HG03135 (cell line): ENCODE results near the gene FAM180B.

ENCODE experiments used
- ATAC-seq: cut with Tn5 transposase; IDR thresholded peaks from one replicate; pipeline ENCODE4 v1.9.1; 2021; ENCODE audit warnings: mild to moderate bottlenecking, moderate library complexity; ENCODE audit not compliant: unreplicated experiment

The FAM180B gene

GRCh38 chr11:47566149-47566698, 20.3 kb upstream of the FAM180B start:
- ATAC-seq, result peak; percentile 20

GRCh38 chr11:47569646-47570045, 16.8 kb upstream of the FAM180B start:
- ATAC-seq, result no peak

- ATAC-seq, result no peak
Measured at GRCh38 chr11:47570651-47571356, 15.7 kb upstream of the FAM180B start.

DNA sequence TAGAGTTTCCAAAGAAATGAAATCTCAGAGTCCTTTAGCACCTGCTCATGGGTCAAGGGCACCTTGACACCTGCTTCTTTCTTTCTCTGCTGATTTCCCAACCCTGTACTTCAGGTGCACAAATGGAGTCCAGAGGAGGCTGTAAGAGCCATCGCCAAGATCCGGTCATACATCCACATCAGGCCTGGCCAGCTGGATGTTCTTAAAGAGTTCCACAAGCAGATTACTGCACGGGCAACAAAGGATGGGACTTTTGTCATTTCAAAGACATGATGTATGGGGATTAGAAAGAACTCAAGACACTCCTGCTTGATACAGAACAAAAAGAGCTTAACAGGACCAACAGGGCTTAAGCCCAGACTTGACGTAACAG, 15.1 kb upstream of the FAM180B start:
- no peak for ATAC-seq

DNA sequence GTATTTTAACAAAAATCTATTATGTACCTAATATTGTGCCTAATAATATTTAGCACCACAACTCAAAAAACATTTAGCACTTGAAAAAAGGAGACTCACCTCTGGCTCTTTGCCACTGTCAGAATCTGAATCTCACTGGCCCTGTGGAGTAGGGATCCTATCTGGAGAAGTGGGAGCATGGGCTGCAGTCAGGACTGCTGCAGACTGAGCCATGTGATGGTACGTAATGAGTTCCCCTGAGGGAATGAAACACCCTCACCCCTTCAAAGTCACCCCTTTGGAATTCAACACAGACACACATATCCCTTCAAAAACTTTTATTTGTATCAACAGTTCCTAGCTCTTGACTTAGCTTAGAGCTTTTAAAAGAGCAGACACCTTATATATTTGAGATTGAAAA, 14.6 kb upstream of the FAM180B start:
- ATAC-seq, result no peak

- ATAC-seq, result no peak
Measured at GRCh38 chr11:47572715-47573255, 13.7 kb upstream of the FAM180B start.

GRCh38 chr11:47573321-47573720, 13.2 kb upstream of the FAM180B start:
- ATAC-seq, result no peak

DNA sequence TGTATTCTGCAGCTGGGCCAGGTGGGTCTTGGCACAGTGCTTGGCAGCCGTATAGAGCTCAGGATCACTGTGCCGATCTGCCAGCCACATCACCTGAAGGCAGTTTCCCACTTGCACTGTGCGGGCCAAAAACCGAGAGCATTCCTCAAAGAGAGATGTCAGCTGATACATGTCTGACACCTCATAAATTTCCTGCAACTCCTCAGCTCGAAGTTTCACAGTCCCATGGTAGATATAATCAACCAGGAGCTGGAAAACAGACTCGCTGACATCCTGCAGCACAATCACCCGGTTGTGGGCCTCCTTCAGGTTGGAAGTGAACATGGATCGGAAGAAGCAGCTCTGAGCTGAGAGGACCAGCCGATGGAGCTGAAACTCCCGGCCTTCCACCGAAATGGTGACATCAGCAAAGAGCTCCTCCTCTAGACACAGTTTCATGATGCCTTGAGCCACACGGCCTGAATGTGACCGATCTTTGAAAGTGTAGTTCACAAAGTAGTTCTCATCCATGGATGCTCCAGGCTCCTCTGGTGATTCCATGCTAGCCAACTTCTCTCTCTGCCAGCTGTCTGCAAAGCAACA, 8.9 kb upstream of the FAM180B start:
- ATAC-seq, result no peak

DNA sequence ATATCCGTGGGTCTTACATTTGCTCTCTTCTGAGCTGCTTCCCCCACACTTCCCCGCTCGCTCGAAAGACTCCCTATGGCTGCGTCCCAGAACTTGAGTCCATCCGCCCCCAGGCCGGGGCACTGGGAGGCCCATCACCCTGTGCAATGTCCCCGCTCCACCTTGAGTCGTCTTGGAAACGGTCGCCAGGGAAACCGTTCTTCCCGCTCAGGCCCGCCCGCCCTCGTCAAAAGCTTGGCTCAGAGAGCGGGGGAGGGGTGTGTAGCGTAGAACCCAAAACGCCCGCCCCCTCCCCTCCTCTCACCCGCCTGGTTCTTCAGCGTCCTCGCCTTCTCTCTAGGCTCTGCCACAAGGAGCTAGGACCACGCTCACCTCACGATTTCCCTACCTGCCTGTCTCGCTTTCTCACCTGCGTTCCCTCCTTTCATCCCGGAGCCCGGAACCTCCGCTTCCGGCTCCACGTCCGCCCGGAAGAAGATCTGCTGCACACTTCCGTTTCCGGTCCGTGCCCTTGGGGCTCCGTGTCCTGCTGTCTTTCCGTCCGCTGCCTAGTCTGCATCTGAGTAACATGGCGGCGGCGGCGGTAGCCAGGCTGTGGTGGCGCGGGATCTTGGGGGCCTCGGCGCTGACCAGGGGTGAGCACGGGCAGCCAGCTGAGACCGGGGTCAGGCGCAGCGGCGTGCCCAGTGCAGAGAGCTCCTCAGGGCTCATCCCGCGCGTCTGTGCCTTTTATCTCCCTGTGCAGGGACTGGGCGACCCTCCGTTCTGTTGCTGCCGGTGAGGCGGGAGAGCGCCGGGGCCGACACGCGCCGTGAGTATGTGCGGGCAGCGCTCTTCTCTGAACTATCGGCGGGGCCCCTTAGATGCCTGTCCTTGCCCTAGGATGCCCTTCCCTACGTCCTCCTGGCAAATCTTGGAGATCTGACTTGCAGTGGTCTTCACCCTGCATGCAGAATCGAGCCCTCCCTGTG, 7.7 kb upstream of the FAM180B start, which contains the start of the genes KBTBD4 and NDUFS3:
TSS of gene KBTBD4 (minus strand) at position 447 of the 971 bp plus-strand sequence. CDS start at position 428, 19 bp downstream.
TSS of gene NDUFS3 (plus strand) at position 551 of the 971 bp plus-strand sequence. CDS start at position 569, 18 bp downstream.
- ATAC-seq, result peak; percentile 88

DNA sequence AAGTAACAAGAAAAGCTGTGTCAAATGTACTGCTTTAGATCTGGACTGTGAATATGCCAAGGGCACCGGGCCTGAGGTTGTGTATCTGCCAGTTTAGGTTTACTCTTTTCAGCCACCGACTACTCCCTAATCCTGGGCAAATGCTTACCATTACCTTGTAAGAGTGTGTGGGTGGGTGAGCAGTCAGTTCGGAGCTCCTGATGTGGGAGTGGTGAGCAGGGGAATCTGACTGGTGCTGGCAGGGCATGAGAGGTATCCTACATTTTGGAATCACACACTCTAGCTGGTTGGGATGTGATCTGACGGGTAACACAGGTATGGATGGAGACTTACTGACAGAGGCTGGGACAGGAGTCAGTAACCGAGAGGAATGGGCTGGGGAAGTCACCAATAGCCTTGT, 2.6 kb upstream of the FAM180B start:
- ATAC-seq, result no peak

DNA sequence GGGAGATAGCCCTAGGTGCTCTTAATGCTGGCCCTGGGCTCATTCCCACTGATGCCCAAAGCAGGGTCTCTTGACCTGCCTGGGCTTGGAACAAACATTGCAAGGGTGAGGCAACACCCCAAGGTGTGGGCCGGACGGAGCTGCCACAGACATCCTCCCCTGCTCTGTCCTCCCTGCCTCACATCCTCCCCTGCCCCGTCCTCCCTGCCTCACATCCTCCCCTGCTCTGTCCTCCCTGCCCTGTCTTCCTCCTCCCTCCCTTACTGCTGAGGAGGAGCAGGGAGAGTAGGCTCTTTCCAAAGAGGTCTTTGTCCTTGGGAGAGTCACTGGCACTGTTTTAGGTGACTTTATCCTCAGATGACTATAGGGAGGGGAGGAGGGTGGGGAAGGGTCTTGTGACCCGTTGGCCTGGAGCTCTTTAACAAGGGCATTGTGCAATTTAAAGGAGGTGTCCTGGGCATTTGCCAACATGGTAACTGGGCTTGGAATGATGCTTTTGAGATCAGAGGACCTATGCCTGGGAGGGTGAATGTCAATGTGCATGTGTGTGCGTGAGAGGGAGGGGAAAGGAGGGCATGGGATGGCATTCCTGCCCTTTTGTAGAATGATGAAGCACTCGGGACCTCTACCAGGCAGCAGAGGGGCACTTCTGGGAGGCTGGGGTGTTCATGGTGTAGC, 700 bp downstream of the FAM180B start:
- no peak for ATAC-seq

GRCh38 chr11:47587723-47588326, 1.3 kb downstream of the FAM180B start:
- ATAC-seq, result no peak

- ATAC-seq, result no peak
Measured at GRCh38 chr11:47589118-47589517, 2.6 kb downstream of the FAM180B start.

DNA sequence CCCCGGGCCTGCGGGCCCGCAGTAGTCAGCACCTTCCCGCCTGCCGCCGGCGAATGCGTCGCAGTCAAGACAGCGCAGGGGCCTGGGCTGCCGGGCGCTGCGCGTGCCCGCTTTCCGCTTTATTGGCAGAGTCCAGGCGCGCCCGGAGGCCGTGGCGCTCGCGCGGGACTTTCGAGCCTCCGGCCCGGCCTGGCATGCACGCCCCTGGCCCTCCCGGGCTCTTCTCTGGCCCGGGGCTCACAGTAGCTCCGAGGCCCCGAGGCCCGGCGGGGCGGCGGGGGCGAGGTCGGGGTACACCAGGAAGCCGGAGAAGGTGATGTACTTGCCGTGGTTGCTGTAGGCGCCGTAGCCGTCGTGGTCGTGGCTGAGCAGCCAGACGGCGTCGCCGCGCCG, 3.1 kb downstream of the FAM180B start:
- ATAC-seq, result no peak

DNA sequence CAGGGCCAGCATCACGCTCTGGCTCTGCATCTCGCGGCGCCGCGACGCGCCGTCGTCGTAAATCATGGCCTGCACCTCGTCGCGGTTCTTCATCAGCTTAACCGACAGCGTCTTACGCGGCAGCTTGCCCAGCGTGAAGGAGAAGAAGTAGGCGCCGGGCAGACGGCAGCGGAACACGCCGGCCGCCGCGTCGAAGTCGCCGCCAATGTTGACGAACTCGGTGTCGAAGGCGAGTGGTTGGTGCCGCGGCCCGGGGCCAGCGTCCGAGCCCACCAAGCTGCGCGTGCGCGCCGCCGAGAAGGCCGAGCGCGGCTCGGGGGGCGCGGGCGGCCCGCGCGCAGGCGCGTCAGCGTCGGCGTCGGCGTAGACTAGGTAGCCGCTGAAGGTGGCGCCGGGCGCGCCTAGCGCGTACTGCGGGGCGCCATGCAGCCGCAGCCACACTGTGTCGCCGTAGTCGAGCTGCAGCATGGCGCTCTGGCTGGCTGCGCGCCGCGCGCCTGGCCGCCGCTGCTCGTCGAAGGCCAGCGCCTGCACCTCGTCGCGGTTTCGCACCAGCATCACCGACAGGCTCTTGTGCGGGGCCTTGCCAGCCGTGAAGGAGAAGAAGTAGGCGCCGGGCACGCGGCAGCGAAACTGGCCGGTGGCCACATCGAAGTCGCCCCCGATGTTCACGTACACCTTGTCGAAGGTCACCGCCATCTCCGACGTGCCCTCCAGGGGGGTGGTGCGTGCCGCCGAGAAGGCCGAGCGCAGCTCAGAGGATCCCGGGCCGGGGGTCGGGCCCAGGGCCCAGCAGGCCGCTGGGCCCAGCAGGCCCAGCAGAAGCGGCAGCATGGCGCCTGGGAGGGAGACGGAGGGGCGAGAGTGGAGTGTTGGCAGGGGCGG, 3.7 kb downstream of the FAM180B start:
- ATAC-seq, result no peak

DNA sequence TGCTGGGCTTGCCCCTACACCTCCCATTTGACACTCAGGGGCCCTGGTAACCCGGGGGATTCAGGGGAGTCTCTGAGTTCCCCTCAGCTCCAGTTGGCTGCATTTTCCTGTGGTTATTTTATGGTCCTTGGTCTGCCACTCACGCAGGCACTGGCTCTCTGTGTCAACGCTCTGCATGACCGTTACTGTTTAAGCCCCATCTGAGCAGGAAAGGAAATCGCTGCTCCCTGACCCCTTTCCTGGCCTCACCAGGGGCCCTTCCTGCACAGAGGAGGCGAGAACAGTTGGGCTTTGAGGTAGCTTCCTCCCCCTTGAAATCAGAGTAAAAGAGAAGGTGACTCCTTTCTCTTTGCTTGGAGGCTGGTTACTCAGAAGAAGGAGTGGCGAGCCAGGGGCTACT, 5.3 kb downstream of the FAM180B start:
- no peak for ATAC-seq

DNA sequence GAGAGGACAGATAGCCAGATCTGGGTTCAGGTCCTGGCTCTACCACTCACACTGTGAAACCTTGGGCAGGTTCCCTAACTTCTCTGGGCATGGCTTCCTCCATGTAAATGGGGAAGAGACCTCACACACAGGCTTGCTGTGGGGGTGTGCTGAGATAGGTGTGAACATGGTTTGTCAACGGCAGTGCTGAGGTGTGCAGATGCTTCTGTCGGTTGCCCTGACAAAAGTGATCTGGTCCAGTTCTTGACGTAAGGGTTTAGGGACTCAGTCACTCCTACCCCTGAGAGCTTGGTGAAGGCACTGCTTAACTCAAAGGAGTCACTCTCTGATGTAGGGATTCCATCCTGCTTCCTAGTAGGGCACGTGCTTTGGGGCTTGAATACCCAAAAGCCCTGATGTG, 5.8 kb downstream of the FAM180B start:
- no peak for ATAC-seq

DNA sequence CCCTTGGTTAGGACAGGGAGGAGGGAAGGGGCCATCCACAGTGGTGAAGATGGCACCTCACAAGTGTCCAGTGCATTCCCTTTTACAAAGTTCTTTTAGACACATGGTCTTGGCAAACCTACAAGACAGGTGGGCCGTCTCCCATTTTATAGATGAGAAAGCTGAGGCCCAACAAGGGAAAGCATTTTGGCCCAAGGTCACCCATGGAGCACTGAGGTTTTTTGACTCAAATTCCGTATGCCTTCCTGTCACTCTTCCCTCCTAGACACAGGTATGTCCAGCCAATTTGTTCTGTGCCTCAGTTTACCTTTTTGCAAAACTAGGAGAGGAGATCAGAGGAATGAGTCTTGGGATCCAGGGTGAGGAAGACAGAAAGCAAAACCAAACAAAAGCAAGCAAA, 6.5 kb downstream of the FAM180B start:
- ATAC-seq, result no peak

GRCh38 chr11:47593492-47593933, 7.0 kb downstream of the FAM180B start:
- ATAC-seq, result no peak
